SKM-1 treated with dmso at 0.1 percent for 144 hours (cell line): ENCODE measurements around the gene NPNT.

Experiments
- DNase-seq: peaks from one replicate; lab custom pipeline; 2025; ENCODE audit not compliant: unreplicated experiment; lab: John Stamatoyannopoulos, UW

Gene NPNT

GRCh38 chr4:106019771-106020170 lies 124.5 kb downstream of the NPNT start:
- no peak for DNase-seq
